ENCODE measurements around the gene P2RY14. TPM values are rescaled to one million over a fixed set of nuclear protein-coding genes. Genes with fewer than 3 reads are reported as not detected.

P2RY14 gene
- polyA plus RNA-seq, 1 experiment: not detected

DNA sequence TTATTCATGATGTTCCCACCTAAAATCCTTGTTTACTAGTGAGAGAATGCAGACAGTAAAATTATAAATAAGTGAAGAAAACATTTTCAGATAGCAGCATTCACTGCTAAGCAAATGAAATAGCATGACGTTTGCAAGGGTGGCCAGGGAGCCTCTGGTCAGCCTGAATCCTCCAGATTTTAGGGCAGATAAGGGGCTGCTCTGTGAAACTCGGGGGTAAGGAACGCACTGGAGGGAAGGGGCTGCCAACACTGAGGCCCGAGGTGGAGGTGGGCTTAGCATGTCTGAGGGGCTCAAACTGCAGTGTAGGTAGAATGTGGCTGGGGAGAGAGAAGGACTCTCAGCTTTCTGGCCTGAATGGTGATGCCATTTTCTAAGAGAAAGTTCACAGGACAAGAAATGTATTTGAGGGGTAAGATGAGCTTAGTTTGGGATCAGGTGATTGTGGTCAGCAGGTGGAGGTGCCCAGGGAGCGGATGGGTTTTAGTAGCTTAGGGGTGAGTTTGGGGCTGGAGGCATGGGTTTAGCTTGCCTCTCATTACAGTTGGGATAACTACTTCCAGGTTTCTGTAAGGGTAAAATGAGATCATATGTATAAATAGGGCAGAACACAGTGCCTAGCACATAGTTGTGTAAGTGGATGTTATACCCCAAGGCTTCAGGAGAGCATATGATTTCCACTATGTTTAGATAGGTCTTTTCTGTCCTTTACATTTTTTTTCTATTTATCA is 95.8 kb downstream of the P2RY14 start:
- TF ChIP-seq, protein P1, sequence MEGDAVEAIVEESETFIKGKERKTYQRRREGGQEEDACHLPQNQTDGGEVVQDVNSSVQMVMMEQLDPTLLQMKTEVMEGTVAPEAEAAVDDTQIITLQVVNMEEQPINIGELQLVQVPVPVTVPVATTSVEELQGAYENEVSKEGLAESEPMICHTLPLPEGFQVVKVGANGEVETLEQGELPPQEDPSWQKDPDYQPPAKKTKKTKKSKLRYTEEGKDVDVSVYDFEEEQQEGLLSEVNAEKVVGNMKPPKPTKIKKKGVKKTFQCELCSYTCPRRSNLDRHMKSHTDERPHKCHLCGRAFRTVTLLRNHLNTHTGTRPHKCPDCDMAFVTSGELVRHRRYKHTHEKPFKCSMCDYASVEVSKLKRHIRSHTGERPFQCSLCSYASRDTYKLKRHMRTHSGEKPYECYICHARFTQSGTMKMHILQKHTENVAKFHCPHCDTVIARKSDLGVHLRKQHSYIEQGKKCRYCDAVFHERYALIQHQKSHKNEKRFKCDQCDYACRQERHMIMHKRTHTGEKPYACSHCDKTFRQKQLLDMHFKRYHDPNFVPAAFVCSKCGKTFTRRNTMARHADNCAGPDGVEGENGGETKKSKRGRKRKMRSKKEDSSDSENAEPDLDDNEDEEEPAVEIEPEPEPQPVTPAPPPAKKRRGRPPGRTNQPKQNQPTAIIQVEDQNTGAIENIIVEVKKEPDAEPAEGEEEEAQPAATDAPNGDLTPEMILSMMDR (IDR thresholded peaks at IDR 0.05; ENCODE audit: low read depth, low read length): no peak
- no peaks in the 10 kb centered on the region for H3K9me3 ChIP-seq (ENCODE audit: control insufficient read depth, insufficient read depth, low read length)
- no peak overlapping the region for H3K4me3 ChIP-seq (ENCODE audit: low read depth, low read length)
- no peak for DNase-seq (ENCODE audit: low read depth, low spot score)
- H3K27me3 ChIP-seq (ENCODE audit: control insufficient read depth, insufficient read depth, low read length): no peaks in the 10 kb centered on the region
- CTCF ChIA-PET: interaction anchor here (1.4 to 2.3 kb wide), 2 partner anchors 14 to 46 kb away, joined by 6 read pairs; no protein-coding TSS in a partner anchor
- H3K27ac ChIP-seq (ENCODE audit: low read depth, low read length): no peak overlapping the region
- POLR2A ChIA-PET: no interaction called here

DNA sequence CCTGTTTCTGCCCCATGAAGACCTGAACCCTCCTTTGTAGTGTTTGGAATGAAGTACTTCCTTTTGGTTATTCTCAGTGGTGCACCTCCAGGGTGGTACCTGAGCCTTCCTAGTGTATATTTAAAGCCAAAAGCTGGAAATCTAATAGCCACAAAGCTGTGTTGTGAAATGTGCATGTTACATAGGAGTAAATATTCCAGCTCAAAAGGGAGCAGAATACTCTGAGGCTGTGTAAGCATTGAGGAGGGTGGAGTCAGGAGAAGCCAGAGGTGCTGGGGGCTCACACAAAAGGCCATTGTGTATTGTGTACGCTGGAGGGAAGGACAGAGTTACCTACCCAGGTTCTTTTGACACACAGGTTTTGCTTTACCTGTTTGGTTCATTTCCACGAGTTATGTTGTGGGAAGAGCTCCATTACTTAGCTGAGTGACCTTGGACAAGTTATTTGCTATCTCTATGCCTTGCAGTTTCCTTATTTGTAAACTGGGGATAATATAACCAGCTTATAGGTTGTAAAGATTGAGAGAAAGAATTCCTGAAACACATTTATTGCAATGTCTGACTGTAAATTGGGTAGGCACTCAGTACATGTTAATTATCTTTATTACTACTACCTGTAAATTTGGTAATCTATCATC is 100.0 kb downstream of the P2RY14 start:
- POLR2A ChIA-PET: no interaction called here
- no peaks in the 10 kb centered on the region for H3K9me3 ChIP-seq (ENCODE audit: control insufficient read depth, insufficient read depth, low read length)

GRCh38 chr3:151175952-151176351 is 102.4 kb downstream of the P2RY14 start:
- H3K27me3 ChIP-seq (ENCODE audit: control insufficient read depth, insufficient read depth, low read length): no peaks in the 10 kb centered on the region
- H3K27ac ChIP-seq (ENCODE audit: low read depth, low read length): no peak overlapping the region
- ChIA-PET POLR2A (no interaction called here), CTCF (interaction anchor here (1.1 kb wide), 1 partner anchor 19 kb away, joined by 3 read pairs; no protein-coding TSS in a partner anchor)
- H3K9me3 ChIP-seq (ENCODE audit: control insufficient read depth, insufficient read depth, low read length): no peaks in the 10 kb centered on the region
- DNase-seq (ENCODE audit: low read depth, low spot score): no peak
- TF ChIP-seq, protein P1 (IDR thresholded peaks at IDR 0.05; ENCODE audit: low read depth, low read length): no peak
- H3K4me3 ChIP-seq (ENCODE audit: low read depth, low read length): no peak overlapping the region

More for the DNA sequence above, 100.0 kb downstream of the P2RY14 start:
- no peak for DNase-seq (ENCODE audit: low read depth, low spot score)
- no peaks in the 10 kb centered on the region for H3K27me3 ChIP-seq (ENCODE audit: control insufficient read depth, insufficient read depth, low read length)
- CTCF ChIA-PET: interaction anchor here (0.9 to 2.6 kb wide), 4 partner anchors 10 to 104 kb away, joined by 3 to 13 read pairs (median 4); no protein-coding TSS in a partner anchor
- no peak overlapping the region for H3K4me3 ChIP-seq (ENCODE audit: low read depth, low read length)
- no peak overlapping the region for H3K27ac ChIP-seq (ENCODE audit: low read depth, low read length)
- TF ChIP-seq, protein P1 (IDR thresholded peaks at IDR 0.05; ENCODE audit: low read depth, low read length): no peak

- no peaks in the 10 kb centered on the region for H3K27me3 ChIP-seq (ENCODE audit: control insufficient read depth, insufficient read depth, low read length)
- TF ChIP-seq, protein P1 (IDR thresholded peaks at IDR 0.05; ENCODE audit: low read depth, low read length): no peak
- H3K27ac ChIP-seq (ENCODE audit: low read depth, low read length): no peak overlapping the region
- no peaks in the 10 kb centered on the region for H3K9me3 ChIP-seq (ENCODE audit: control insufficient read depth, insufficient read depth, low read length)
- ChIA-PET POLR2A (no interaction called here), CTCF (interaction anchor here (1.1 to 3.5 kb wide), 2 partner anchors 54 to 108 kb away, joined by 5 to 19 read pairs; no protein-coding TSS in a partner anchor)
- no peak for DNase-seq (ENCODE audit: low read depth, low spot score)
- no peak overlapping the region for H3K4me3 ChIP-seq (ENCODE audit: low read depth, low read length)
Measured at GRCh38 chr3:151174351-151174750, 104.0 kb downstream of the P2RY14 start.

All from AG04450 (cell line).